ENCODE results near the gene RASSF5.

DNA sequence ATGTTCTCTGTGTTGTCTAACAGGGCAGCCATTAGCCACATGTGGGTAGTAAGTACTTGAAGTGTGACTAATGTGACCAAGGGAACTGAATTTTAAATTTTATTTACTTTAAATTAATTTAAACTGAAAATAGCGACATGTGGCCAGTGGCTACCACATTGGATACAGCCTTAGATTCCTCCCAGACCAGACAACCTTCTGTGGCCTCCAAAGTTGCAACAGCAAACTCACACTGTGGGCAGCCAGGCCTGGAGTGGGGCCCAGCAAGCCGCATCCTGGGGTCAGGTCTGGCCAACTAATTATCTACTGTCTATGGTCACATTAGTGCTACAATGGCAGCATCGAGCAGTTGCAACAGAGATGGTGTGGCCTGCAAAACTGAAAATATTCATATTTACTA lies 93.2 kb downstream of the RASSF5 start:
- no peak for TF ChIP-seq POLR2A (IDR thresholded peaks at IDR 0.05; ENCODE audit: low read depth, low read length)
- no peak for TF ChIP-seq POLR2AphosphoS5 (IDR thresholded peaks at IDR 0.05; ENCODE audit: low read depth, low read length)
- TF ChIP-seq TAF1 (IDR thresholded peaks at IDR 0.05; ENCODE audit: low read depth, low read length): no peak

All from GM12891 (cell line).